Ascending aorta (tissue), 2 donors: ENCODE measurements around the gene MCTP1. TPM values are rescaled to one million over a fixed set of nuclear protein-coding genes. Genes with fewer than 3 reads are reported as not detected.

Experiments
- DNase-seq, 2 donors: peaks; one replicate each; pipeline ENCODE4 v3.0.0-alpha.2; 2019; ENCODE audit warnings: low spot score in 2 of 2
- H3K27ac ChIP-seq, 2 donors: fragments of 200-600 bp; sonication (generic); one replicate each; pipeline ENCODE4 v1.5.1; 2016 to 2017; ENCODE audit warnings: mild to moderate bottlenecking in 1 of 2
- H3K27me3 ChIP-seq: fragments of 200-600 bp; sonication (generic); one replicate; pipeline ENCODE4 v1.5.1; 2017
- H3K36me3 ChIP-seq, 2 donors: fragments of 200-600 bp; sonication (generic); one replicate each; pipeline ENCODE4 v1.5.1; 2016
- H3K4me1 ChIP-seq, 2 donors: fragments of 200-600 bp; sonication (generic); one replicate each; pipeline ENCODE4 v1.5.1; 2016 to 2017; ENCODE audit warnings: mild to moderate bottlenecking in 1 of 2
- H3K4me3 ChIP-seq, 2 donors: fragments of 200-600 bp; sonication (generic); one replicate each; pipeline ENCODE4 v1.5.1; 2016 to 2017; ENCODE audit warnings: mild to moderate bottlenecking in 1 of 2
- H3K9me3 ChIP-seq, 2 donors: fragments of 200-600 bp; sonication (generic); one replicate each; pipeline ENCODE4 v1.5.1; 2016
- intact Hi-C: fragments of 100-400 bp; cut with DNase I; formaldehyde crosslinking; loops from one replicate; pipeline ENCODE4 v1.15.1; 2023
- total RNA-seq: library from RNA; depleted of rRNA; stranded (reverse); fragments of >200 nt; gene quantifications from one replicate; pipeline ENCODE4 v1.1.0, GENCODE V29; 2016
- TF ChIP-seq, protein P1 (sequence below), 3 experiments: fragments of 200-600 bp in 2 of 3; fragments of 450-650 bp in 1 of 3; sonication (generic) in 2 of 3; IDR thresholded peaks; one replicate each; pipeline ENCODE4 v1.5.1; 2016 to 2019; ENCODE audit warnings: antibody characterized with exemption in 3 of 3, mild to moderate bottlenecking in 1 of 3, moderate library complexity in 1 of 3

MCTP1 gene
- total RNA-seq, 1 donor from 2014 or later: 112 TPM

DNA sequence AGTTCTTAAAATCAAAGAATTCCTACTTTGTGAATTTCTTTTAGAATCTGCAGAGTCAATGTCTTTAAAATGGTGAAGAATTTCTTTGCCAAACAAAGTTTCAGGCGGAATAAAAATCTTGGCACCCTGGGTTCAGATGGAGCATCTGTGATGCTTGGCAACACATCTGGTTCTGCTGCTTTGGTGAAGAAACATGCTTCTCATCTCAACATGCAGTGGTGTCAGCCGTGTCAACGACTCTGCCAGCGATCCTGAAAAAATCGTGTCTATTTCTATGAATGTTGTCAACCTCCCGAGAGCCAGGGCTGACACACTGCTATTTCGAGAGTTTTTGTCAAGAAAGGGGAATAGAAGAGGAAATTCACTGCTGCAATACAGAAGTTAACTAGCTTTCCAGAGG, 514.9 kb downstream of the MCTP1 start:
- Histone ChIP-seq H3K4me1 (no peaks in the 10 kb centered on the region), H3K27me3 (no peaks in the 10 kb centered on the region), H3K4me3 (no peak overlapping the region), H3K27ac (no peak overlapping the region), H3K9me3 (no peaks in the 10 kb centered on the region), H3K36me3 (no peaks in the 10 kb centered on the region)
- no peak for DNase-seq
- TF ChIP-seq, protein P1, sequence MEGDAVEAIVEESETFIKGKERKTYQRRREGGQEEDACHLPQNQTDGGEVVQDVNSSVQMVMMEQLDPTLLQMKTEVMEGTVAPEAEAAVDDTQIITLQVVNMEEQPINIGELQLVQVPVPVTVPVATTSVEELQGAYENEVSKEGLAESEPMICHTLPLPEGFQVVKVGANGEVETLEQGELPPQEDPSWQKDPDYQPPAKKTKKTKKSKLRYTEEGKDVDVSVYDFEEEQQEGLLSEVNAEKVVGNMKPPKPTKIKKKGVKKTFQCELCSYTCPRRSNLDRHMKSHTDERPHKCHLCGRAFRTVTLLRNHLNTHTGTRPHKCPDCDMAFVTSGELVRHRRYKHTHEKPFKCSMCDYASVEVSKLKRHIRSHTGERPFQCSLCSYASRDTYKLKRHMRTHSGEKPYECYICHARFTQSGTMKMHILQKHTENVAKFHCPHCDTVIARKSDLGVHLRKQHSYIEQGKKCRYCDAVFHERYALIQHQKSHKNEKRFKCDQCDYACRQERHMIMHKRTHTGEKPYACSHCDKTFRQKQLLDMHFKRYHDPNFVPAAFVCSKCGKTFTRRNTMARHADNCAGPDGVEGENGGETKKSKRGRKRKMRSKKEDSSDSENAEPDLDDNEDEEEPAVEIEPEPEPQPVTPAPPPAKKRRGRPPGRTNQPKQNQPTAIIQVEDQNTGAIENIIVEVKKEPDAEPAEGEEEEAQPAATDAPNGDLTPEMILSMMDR (IDR thresholded peaks at IDR 0.05): no peak
- intact Hi-C loops: no loop called here

DNA sequence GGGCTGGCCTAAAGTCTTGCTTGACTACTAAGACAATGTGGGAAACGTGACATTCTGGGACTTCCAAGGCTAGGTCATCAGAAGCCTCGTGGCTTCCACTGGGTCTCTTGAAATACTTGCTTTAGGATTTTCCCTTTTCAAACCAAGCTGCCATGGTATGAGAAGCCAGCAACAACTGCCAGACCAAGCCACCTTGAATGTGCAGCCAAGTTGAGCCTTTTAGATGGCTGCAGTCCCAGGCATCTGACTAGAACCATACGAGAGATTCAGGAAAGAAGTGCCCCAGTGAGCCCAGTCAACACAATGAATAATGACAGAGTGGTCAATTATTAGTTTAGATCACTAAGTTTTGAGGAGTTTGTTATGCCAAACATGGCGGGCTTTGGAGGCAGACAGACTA, 523.1 kb downstream of the MCTP1 start:
- no peak overlapping the region for H3K27ac ChIP-seq
- no peaks in the 10 kb centered on the region for H3K9me3 ChIP-seq
- DNase-seq: no peak
- H3K36me3 ChIP-seq: no peaks in the 10 kb centered on the region
- no peaks in the 10 kb centered on the region for H3K4me1 ChIP-seq
- H3K27me3 ChIP-seq: no peaks in the 10 kb centered on the region
- no peak overlapping the region for H3K4me3 ChIP-seq
- TF ChIP-seq, protein P1 (IDR thresholded peaks at IDR 0.05): no peak
- intact Hi-C loops: no loop called here

DNA sequence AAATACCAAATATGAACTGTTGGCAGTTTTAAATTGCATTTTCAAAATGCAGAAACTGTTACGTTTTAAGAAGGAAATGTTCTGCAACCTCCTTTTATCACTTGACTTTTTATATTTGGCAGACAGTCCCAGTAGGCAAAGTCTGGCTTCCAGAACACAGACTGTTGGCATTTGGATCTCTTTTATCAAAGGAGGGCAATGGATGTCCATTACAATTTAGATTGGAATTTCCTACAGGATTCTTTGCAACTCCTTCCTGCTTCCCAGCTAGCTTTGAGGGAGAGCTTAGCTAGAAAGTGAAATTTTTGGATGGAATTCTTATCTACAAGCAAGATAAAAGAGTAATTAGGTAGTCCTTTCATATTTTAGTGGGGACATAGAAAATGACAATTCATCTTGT, 523.8 kb downstream of the MCTP1 start:
- no peak for DNase-seq
- Histone ChIP-seq H3K9me3 (no peaks in the 10 kb centered on the region), H3K4me1 (no peaks in the 10 kb centered on the region), H3K36me3 (no peaks in the 10 kb centered on the region), H3K4me3 (no peak overlapping the region), H3K27ac (no peak overlapping the region), H3K27me3 (no peaks in the 10 kb centered on the region)
- TF ChIP-seq, protein P1 (IDR thresholded peaks at IDR 0.05): no peak
- intact Hi-C loops: no loop called here

DNA sequence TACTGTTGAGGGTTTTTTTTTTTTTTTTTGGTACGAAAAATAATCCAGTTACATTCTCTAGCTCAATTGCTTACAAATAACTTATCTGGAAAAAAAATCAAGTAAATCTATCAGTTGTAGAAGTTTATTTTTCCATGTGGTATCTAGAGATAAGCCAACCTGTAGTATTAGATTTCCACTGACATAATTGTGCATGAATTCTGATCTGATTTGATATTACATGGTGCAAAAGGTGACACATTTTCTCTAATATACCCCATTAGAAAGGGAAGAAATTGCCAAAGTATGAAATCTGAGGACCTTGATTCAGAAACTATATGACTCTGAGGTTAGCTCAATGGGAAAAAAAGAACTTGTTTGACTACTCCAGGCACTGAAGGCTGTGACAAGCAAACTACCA, 524.9 kb downstream of the MCTP1 start:
- intact Hi-C loops: no loop called here
- Histone ChIP-seq H3K9me3 (no peaks in the 10 kb centered on the region), H3K27me3 (no peaks in the 10 kb centered on the region), H3K4me3 (no peak overlapping the region), H3K27ac (no peak overlapping the region), H3K4me1 (no peaks in the 10 kb centered on the region), H3K36me3 (no peaks in the 10 kb centered on the region)
- DNase-seq: no peak
- TF ChIP-seq, protein P1 (IDR thresholded peaks at IDR 0.05): no peak

DNA sequence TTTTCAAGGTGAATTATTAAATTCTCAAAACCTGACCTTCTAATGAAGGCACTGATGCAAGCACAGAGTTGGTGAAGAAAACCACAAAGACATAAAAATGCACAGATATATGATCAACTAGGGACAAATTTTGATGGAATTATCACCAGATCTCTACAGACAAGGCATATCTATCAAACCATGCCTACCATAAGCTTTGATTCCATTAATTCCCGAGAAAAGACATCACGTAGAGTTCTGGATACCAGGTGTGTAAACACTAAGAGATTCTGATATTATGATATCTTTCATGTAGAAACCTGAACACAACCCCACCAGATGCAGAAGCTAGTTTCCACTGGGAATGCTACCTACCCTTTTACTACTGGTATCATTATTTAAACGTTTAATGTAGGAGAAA, 525.9 kb downstream of the MCTP1 start:
- no peak for DNase-seq
- TF ChIP-seq, protein P1 (IDR thresholded peaks at IDR 0.05): no peak
- H3K27ac ChIP-seq: no peak overlapping the region
- no peak overlapping the region for H3K4me3 ChIP-seq
- no peaks in the 10 kb centered on the region for H3K27me3 ChIP-seq
- intact Hi-C loops: no loop called here
- no peaks in the 10 kb centered on the region for H3K4me1 ChIP-seq
- H3K36me3 ChIP-seq: no peaks in the 10 kb centered on the region
- no peaks in the 10 kb centered on the region for H3K9me3 ChIP-seq

DNA sequence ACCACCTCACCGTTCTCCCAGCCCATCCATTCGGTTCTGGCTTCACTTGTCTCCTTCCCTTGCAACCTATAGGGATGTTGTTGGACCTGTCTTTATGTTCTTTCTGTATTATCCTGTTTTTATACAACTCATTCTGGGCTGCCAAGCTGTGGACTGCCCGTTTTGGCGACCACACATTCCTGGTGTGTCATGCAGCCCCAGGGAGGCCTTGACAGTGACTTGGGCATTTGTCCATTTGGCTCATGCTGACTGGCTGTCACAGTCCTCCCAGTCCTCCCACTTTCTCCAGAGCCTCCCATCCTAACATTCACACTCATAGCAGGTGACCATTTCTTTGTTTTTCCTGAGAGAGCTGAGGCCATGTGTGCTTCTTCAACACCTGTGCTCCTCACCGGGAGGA, 530.1 kb downstream of the MCTP1 start:
- intact Hi-C loops: no loop called here
- TF ChIP-seq, protein P1 (IDR thresholded peaks at IDR 0.05): no peak
- H3K4me3 ChIP-seq: no peak overlapping the region

More for the DNA sequence above, 530.1 kb downstream of the MCTP1 start:
- Histone ChIP-seq H3K27ac (no peak overlapping the region), H3K36me3 (no peaks in the 10 kb centered on the region), H3K9me3 (no peaks in the 10 kb centered on the region), H3K27me3 (no peaks in the 10 kb centered on the region), H3K4me1 (no peaks in the 10 kb centered on the region)
- DNase-seq: no peak
